ENCODE measurements around the gene DNPH1. TPM values are rescaled to one million over a fixed set of nuclear protein-coding genes. Genes with fewer than 3 reads are reported as not detected.

DNPH1 gene
- total RNA-seq, 1 experiment from 2014 or later, result 102 TPM

- DNase-seq (ENCODE audit: low read depth), result peak; percentile 56
These were observed 34.3 kb upstream of the DNPH1 start for GRCh38 chr6:43263314-43264178.

GRCh38 chr6:43262780-43263313, 33.6 kb upstream of the DNPH1 start:
- DNase-seq (ENCODE audit: low read depth), result no peak

- DNase-seq (ENCODE audit: low read depth), result no peak
These were observed 32.9 kb upstream of the DNPH1 start for GRCh38 chr6:43262000-43262779.

GRCh38 chr6:43261198-43261597, 31.9 kb upstream of the DNPH1 start:
- DNase-seq (ENCODE audit: low read depth), result no peak

GRCh38 chr6:43260791-43261190, 31.5 kb upstream of the DNPH1 start:
- DNase-seq (ENCODE audit: low read depth), result no peak

- no peak for DNase-seq (ENCODE audit: low read depth)
These were observed 29.8 kb upstream of the DNPH1 start for GRCh38 chr6:43258807-43259686.

- DNase-seq (ENCODE audit: low read depth), result no peak
These were observed 28.9 kb upstream of the DNPH1 start for GRCh38 chr6:43258180-43258579.

- DNase-seq (ENCODE audit: low read depth), result no peak
These were observed 28.3 kb upstream of the DNPH1 start for GRCh38 chr6:43257367-43258145.

GRCh38 chr6:43256670-43257366, 27.5 kb upstream of the DNPH1 start:
- no peak for DNase-seq (ENCODE audit: low read depth)

- no peak for DNase-seq (ENCODE audit: low read depth)
These were observed 26.2 kb upstream of the DNPH1 start for GRCh38 chr6:43255408-43256054.

GRCh38 chr6:43254846-43255245, 25.6 kb upstream of the DNPH1 start:
- no peak for DNase-seq (ENCODE audit: low read depth)

- no peak for DNase-seq (ENCODE audit: low read depth)
These were observed 25.0 kb upstream of the DNPH1 start for GRCh38 chr6:43254138-43254817.

- no peak for DNase-seq (ENCODE audit: low read depth)
These were observed 24.1 kb upstream of the DNPH1 start for GRCh38 chr6:43253401-43253800.

GRCh38 chr6:43250992-43251373, 21.7 kb upstream of the DNPH1 start:
- no peak for DNase-seq (ENCODE audit: low read depth)

- DNase-seq (ENCODE audit: low read depth), result no peak
These were observed 19.5 kb upstream of the DNPH1 start for GRCh38 chr6:43248791-43249190.

GRCh38 chr6:43248101-43248500, 18.8 kb upstream of the DNPH1 start:
- no peak for DNase-seq (ENCODE audit: low read depth)

GRCh38 chr6:43247114-43247999, 18.1 kb upstream of the DNPH1 start:
- peak; percentile 32 for DNase-seq (ENCODE audit: low read depth)

Measured in LHCN-M2 (cell line).